ENCODE measurements around the gene SNX11.
"Not testable (repeated sequence)": the region's sequence is repeated elsewhere in the genome, so short reads cannot be mapped to it uniquely, and the experiment has no call there.

DNA sequence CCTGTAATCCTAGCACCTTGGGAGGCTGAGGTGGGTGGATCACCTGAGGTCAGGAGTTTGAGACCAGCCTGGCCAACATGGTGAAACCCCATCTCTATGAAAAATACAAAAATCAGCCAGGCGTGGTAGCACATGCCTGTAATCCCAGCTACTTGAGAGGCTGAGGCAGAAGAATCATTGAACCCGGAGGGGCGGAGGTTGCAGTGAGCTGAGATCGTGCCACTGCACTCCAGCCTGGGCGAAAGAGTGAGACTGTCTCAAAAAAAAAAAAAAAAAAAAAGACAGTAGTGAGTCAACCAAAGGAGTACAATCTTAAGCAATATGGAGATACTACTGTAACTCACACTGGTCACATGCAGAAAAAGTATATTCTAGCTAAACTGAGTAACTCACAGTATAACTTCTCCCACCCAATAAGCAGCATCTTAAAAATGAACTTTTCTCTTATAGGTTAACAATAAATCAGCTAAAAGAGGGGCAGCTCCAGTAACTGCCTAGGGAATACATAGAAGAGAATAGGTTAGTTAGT is 33.9 kb upstream of the SNX11 start:
- not testable (repeated sequence) for TF ChIP-seq EZH2 (IDR thresholded peaks at IDR 0.05; ENCODE audit: low read length, missing control alignments)
- TF ChIP-seq, protein P1, sequence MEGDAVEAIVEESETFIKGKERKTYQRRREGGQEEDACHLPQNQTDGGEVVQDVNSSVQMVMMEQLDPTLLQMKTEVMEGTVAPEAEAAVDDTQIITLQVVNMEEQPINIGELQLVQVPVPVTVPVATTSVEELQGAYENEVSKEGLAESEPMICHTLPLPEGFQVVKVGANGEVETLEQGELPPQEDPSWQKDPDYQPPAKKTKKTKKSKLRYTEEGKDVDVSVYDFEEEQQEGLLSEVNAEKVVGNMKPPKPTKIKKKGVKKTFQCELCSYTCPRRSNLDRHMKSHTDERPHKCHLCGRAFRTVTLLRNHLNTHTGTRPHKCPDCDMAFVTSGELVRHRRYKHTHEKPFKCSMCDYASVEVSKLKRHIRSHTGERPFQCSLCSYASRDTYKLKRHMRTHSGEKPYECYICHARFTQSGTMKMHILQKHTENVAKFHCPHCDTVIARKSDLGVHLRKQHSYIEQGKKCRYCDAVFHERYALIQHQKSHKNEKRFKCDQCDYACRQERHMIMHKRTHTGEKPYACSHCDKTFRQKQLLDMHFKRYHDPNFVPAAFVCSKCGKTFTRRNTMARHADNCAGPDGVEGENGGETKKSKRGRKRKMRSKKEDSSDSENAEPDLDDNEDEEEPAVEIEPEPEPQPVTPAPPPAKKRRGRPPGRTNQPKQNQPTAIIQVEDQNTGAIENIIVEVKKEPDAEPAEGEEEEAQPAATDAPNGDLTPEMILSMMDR (conservative IDR thresholded peaks at IDR 0.05 in 1 of 2, IDR thresholded peaks at IDR 0.05 in 1 of 2; ENCODE audit: low read depth in 1 of 2, low read length in 2 of 2) = not testable (repeated sequence)
